Thyroid gland (tissue), 4 donors: ENCODE results near the gene SOX10.

Experiments used
- POLR2A ChIP-seq, 2 donors: fragments of 450-650 bp; IDR thresholded peaks; one replicate each; pipeline ENCODE4 v1.6.1; 2017; ENCODE audit warnings: antibody characterized with exemption in 2 of 2, mild to moderate bottlenecking in 2 of 2, moderate library complexity in 1 of 2
- TF ChIP-seq, protein P1 (sequence below), 6 experiments: fragments of 200-600 bp in 3 of 6; fragments of 450-650 bp in 3 of 6; sonication (generic) in 3 of 6; IDR thresholded peaks; one replicate each; pipeline ENCODE4 v1.5.1; 2016 to 2019; ENCODE audit warnings: antibody characterized with exemption in 6 of 6, mild to moderate bottlenecking in 2 of 6, inconsistent platforms in 1 of 6, moderate library complexity in 1 of 6

DNA sequence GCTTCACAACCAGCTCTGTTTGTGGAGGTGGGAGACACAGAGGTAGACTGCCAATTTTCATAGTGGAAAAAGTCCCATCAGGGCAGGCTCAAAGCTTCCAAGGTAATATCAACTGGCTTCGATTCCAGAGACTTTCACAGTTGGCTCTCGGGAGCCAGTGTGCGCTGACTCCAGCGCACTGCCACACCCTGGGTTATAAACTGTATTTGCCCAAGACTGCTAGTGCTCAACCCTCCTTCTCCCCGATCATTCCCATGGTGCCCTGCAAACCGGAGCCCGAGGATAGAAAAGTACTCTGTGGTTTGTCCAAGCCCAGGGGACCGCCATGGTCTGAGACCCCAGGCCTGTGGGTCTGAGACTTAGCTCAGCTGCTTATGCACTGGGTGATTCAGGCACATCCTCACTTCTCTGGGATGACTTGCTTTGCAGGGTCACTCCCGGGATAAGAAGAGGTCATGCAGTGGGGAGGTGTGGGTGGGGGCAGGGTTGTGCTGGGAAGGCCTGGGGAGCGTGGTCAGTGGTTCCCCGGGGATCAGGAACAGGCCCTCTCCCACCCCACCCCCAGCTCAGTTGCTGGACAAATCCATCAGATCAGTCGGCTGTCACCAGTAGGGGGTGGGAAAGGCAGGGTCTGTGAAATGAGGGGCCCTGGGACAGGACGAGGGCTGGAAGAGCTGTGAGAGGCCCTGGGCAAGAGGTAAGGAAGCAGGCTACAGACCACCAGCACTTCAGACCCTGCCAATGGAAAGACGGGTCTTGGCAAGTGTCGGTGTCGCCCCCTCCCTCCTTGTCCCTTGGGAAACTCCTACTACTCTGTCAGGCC lies 46.2 kb upstream of the SOX10 start:
- no peak for TF ChIP-seq POLR2A (IDR thresholded peaks at IDR 0.05)
- TF ChIP-seq, protein P1, sequence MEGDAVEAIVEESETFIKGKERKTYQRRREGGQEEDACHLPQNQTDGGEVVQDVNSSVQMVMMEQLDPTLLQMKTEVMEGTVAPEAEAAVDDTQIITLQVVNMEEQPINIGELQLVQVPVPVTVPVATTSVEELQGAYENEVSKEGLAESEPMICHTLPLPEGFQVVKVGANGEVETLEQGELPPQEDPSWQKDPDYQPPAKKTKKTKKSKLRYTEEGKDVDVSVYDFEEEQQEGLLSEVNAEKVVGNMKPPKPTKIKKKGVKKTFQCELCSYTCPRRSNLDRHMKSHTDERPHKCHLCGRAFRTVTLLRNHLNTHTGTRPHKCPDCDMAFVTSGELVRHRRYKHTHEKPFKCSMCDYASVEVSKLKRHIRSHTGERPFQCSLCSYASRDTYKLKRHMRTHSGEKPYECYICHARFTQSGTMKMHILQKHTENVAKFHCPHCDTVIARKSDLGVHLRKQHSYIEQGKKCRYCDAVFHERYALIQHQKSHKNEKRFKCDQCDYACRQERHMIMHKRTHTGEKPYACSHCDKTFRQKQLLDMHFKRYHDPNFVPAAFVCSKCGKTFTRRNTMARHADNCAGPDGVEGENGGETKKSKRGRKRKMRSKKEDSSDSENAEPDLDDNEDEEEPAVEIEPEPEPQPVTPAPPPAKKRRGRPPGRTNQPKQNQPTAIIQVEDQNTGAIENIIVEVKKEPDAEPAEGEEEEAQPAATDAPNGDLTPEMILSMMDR (IDR thresholded peaks at IDR 0.05) = no peak
